ENCODE measurements around the gene FAM222A. TPM values are rescaled to one million over a fixed set of nuclear protein-coding genes. Genes with fewer than 3 reads are reported as not detected.

The FAM222A gene
- total RNA-seq, 1 experiment from 2014 or later, result 3.7 TPM

DNA sequence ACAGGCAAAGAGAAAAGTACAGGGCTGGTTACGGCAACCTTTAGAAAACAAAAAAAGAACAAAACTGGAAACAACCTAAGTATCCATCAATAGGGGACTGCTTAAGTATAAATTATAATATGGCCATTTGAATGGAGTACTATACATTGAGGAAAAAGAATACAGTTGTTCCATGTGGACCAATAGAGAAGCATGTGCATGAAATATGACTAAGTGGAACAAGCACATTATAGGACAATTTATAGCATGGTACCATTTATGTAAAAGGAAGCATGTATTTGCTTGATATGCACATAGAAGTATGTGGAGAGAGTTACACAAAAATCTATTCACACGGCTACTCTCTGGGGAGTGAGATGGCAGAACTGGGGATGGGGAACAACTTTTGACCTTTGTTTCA, 49.2 kb upstream of the FAM222A start:
- no peak for ATAC-seq
- ChIA-PET CTCF (no interaction called here), POLR2A (no interaction called here), RAD21 (ENCODE audit: low non-redundant PET in 1 of 2, low total read pairs in 2 of 2, uncharacterized antibody in 2 of 2, unreplicated experiment in 2 of 2) (no interaction called here)
- BruUV-seq (replicated peaks), result no TSS peak
- no peaks in the 10 kb centered on the region for H4K20me1 ChIP-seq (ENCODE audit: insufficient read depth)
- H3K9me2 ChIP-seq (ENCODE audit: insufficient read depth), result no peaks in the 10 kb centered on the region
- no peak overlapping the region for H3K9ac ChIP-seq (ENCODE audit: low read length)
- no peak for TF ChIP-seq CEBPB (IDR thresholded peaks at IDR 0.05; ENCODE audit: low read depth)
- no peak for TF ChIP-seq SRF (IDR thresholded peaks at IDR 0.05; ENCODE audit: low read depth)
- no peak for TF ChIP-seq ATF3 (IDR thresholded peaks at IDR 0.05)
- TF ChIP-seq ZNF274 (IDR thresholded peaks at IDR 0.05; ENCODE audit: low read depth, low read length), result no peak
- no peak for TF ChIP-seq POLR2AphosphoS5 (IDR thresholded peaks at IDR 0.05; ENCODE audit: low read depth, low read length)
- no peak for TF ChIP-seq REST (IDR thresholded peaks at IDR 0.05; ENCODE audit: low read depth)
- no peak for TF ChIP-seq EZH2 (IDR thresholded peaks at IDR 0.05)
- TF ChIP-seq EGR1 (IDR thresholded peaks at IDR 0.05; ENCODE audit: low read depth), result no peak
- TF ChIP-seq JUND (IDR thresholded peaks at IDR 0.05), result no peak
- no peak for TF ChIP-seq FOSL1 (IDR thresholded peaks at IDR 0.05; ENCODE audit: low read depth)
- TF ChIP-seq CBX3 (IDR thresholded peaks at IDR 0.05; ENCODE audit: low read depth), result no peak
- no peak for TF ChIP-seq ZBTB33 (IDR thresholded peaks at IDR 0.05; ENCODE audit: extremely low read depth, insufficient replicate concordance, low read length)
- no peak for TF ChIP-seq EZH2phosphoT487 (IDR thresholded peaks at IDR 0.05; ENCODE audit: borderline replicate concordance)
- TF ChIP-seq SP1 (IDR thresholded peaks at IDR 0.05; ENCODE audit: low read depth), result no peak
- TF ChIP-seq ZFX (IDR thresholded peaks at IDR 0.05), result no peak
- no peak for TF ChIP-seq SIN3A (IDR thresholded peaks at IDR 0.05; ENCODE audit: low read depth)
- no peak for TF ChIP-seq POLR2A (IDR thresholded peaks at IDR 0.05; ENCODE audit: borderline replicate concordance, extremely low read depth, insufficient read depth, insufficient read length)
- no peak overlapping the region for H3K27ac ChIP-seq (ENCODE audit: low read depth, low read length)
- no peaks in the 10 kb centered on the region for H3K79me2 ChIP-seq (ENCODE audit: insufficient read depth, low read length)
- no peak for DNase-seq (ENCODE audit: low read depth, low spot score)
- H3K9me3 ChIP-seq (ENCODE audit: control insufficient read depth in 1 of 2, insufficient read depth in 1 of 2, low read depth in 1 of 2, low read length in 2 of 2), result peaks cover 0 to 14% of the 10 kb centered on the region in 2 experiments; a peak in 1 of 4 replicates
- no peaks in the 10 kb centered on the region for H3K4me1 ChIP-seq (ENCODE audit: control insufficient read depth in 1 of 2, insufficient read depth in 2 of 2, low read length in 2 of 2)
- no peak overlapping the region for H3K4me2 ChIP-seq (ENCODE audit: low read length)
- intact Hi-C loops (cut with micrococcal nuclease), result no loop called here
- H3K4me3 ChIP-seq (replicated peaks in 1 of 2; ENCODE audit: low read depth in 1 of 2, low read length in 2 of 2), result no peak overlapping the region
- no peaks in the 10 kb centered on the region for H3K36me3 ChIP-seq (ENCODE audit: control insufficient read depth in 1 of 2, insufficient read depth in 2 of 2, low read length in 2 of 2)
- H2AFZ ChIP-seq (ENCODE audit: low read depth, low read length, poor library complexity, severe bottlenecking), result no peak overlapping the region
- H3K27me3 ChIP-seq (ENCODE audit: insufficient read depth, low read length), result peaks cover 14% of the 10 kb centered on the region; the same call in 1 of the 2 replicates
